WERI-Rb-1 (cell line): ENCODE measurements around the gene C1orf21.

Experiments
- DNase-seq: peaks from one replicate; pipeline ENCODE4 v3.0.0-alpha.2; 2020
- H3K27ac ChIP-seq: fragments of 250-450 bp; sonication (Bioruptor Pico); 2 replicates; pipeline ENCODE4 v1.5.1; 2020; ENCODE audit warnings: mild to moderate bottlenecking, moderate library complexity
- H3K27me3 ChIP-seq: fragments of 250-450 bp; sonication (Bioruptor Pico); 2 replicates; pipeline ENCODE4 v1.5.1; 2021; ENCODE audit warnings: mild to moderate bottlenecking, low read depth, moderate library complexity; ENCODE audit not compliant: insufficient read depth, severe bottlenecking
- H3K36me3 ChIP-seq: fragments of 250-450 bp; sonication (Bioruptor Pico); 2 replicates; pipeline ENCODE4 v1.5.1; 2020; ENCODE audit warnings: mild to moderate bottlenecking, moderate library complexity
- H3K4me3 ChIP-seq: 2 replicates; pipeline ENCODE4 v1.5.1; 2011; ENCODE audit warnings: low read depth, mild to moderate bottlenecking, control low read depth, low read length
- H3K9me3 ChIP-seq: fragments of 250-450 bp; sonication (Bioruptor Pico); 2 replicates; pipeline ENCODE4 v1.5.1; 2021; ENCODE audit warnings: mild to moderate bottlenecking, moderate library complexity; ENCODE audit not compliant: severe bottlenecking
- TF ChIP-seq, protein P1 (sequence below): IDR thresholded peaks from 2 replicates; pipeline ENCODE4 v1.5.1; 2011; ENCODE audit warnings: low read depth, mild to moderate bottlenecking, control low read depth, inconsistent platforms, low read length

C1orf21 gene

DNA sequence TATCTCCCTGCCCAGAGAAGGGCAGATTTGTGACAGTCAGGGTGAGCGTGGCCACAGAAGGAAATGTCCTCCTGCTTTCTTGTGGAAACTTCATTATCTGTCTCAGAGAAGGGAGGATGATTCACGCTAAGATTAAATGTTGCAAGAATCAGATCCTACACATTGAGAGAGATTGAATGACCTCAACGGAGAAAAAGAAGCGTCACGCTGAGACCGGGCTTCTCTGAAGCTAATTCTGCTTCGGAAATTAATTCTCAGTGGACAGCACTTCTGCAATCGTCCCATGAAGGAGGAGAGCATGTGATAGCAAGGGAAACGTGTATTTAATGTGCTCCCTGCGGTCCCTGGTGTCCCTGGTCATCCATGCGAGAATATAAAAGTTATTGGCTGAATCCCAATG lies 19.8 kb upstream of the C1orf21 start:
- Histone ChIP-seq H3K27ac (no peak overlapping the region), H3K9me3 (no peaks in the 10 kb centered on the region), H3K36me3 (no peaks in the 10 kb centered on the region), H3K4me3 (no peak overlapping the region), H3K27me3 (no peaks in the 10 kb centered on the region)
- DNase-seq: no peak
- TF ChIP-seq, protein P1, sequence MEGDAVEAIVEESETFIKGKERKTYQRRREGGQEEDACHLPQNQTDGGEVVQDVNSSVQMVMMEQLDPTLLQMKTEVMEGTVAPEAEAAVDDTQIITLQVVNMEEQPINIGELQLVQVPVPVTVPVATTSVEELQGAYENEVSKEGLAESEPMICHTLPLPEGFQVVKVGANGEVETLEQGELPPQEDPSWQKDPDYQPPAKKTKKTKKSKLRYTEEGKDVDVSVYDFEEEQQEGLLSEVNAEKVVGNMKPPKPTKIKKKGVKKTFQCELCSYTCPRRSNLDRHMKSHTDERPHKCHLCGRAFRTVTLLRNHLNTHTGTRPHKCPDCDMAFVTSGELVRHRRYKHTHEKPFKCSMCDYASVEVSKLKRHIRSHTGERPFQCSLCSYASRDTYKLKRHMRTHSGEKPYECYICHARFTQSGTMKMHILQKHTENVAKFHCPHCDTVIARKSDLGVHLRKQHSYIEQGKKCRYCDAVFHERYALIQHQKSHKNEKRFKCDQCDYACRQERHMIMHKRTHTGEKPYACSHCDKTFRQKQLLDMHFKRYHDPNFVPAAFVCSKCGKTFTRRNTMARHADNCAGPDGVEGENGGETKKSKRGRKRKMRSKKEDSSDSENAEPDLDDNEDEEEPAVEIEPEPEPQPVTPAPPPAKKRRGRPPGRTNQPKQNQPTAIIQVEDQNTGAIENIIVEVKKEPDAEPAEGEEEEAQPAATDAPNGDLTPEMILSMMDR: no peak

GRCh38 chr1:184367427-184368038 lies 19.3 kb upstream of the C1orf21 start:
- no peak for DNase-seq
- no peaks in the 10 kb centered on the region for H3K9me3 ChIP-seq
- TF ChIP-seq, protein P1: no peak
- H3K27ac ChIP-seq: no peak overlapping the region
- H3K36me3 ChIP-seq: no peaks in the 10 kb centered on the region
- H3K4me3 ChIP-seq: no peak overlapping the region
- no peaks in the 10 kb centered on the region for H3K27me3 ChIP-seq

GRCh38 chr1:184368354-184368753 lies 18.5 kb upstream of the C1orf21 start:
- TF ChIP-seq, protein P1: no peak
- Histone ChIP-seq H3K27ac (no peak overlapping the region), H3K27me3 (no peaks in the 10 kb centered on the region), H3K36me3 (no peaks in the 10 kb centered on the region), H3K4me3 (no peak overlapping the region), H3K9me3 (no peaks in the 10 kb centered on the region)
- no peak for DNase-seq

DNA sequence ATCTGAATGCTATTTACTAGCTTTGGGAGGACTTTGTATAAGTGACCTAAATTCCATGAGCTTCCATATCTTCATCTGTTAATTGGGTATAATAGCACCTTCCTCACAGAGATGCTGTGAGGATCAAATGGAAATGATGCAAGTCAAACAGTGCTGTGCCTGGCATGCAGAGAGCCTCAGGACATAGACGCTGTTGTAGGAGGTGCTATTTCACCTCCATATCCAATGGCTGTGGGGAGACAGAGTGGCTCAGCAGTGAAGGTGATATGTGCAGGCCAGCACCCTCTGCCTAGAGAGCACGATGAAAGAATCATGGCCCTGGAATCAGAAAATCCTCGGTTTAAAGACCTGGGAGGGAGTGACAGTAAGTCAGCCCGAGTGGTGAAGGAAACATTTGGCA lies 16.0 kb upstream of the C1orf21 start:
- TF ChIP-seq, protein P1: no peak
- no peaks in the 10 kb centered on the region for H3K36me3 ChIP-seq
- H3K27me3 ChIP-seq: no peaks in the 10 kb centered on the region
- no peak overlapping the region for H3K27ac ChIP-seq
- H3K4me3 ChIP-seq: no peak overlapping the region
- no peak for DNase-seq
- H3K9me3 ChIP-seq: no peaks in the 10 kb centered on the region

DNA sequence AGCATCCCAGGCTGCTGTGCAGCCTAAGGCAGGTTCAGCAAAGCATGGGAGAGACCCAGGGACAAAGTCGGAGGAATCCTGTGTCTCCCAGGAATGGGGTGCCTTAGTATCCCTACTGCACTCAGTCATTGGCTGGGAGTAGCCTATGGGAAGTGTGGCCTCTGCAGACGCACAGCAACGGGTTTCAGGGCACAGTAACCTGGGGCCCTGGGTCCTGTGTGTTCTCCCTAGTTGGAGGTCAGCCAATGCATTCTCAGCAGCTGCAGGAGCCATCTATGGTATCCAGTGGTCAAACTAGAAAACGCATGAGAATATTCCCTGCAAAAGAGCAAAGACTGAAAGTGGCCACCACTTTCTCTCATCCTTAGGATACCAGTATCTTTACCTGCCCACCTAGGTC lies 13.7 kb upstream of the C1orf21 start:
- Histone ChIP-seq H3K36me3 (no peaks in the 10 kb centered on the region), H3K27ac (no peak overlapping the region), H3K27me3 (no peaks in the 10 kb centered on the region), H3K9me3 (no peaks in the 10 kb centered on the region), H3K4me3 (no peak overlapping the region)
- TF ChIP-seq, protein P1: no peak
- DNase-seq: no peak

DNA sequence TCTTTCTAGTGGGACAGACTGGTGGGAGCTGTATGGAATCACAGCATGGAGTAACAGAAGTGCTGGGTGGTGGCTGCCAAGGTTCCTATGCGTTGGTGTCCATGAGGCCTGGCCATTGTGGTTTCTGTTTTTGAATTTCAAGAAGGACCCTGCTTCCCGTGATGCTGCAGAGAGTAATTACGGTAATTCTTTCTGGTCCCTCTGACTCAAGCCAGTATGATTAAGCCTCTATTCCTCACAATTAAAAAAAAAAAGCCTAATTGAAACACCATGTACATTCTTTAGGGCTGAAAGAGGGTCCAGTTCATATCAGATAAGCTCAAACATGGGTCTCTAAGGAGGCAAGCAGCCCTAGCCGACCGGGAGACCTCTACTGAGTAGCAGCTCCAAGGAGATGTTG lies 10.5 kb upstream of the C1orf21 start:
- no peaks in the 10 kb centered on the region for H3K36me3 ChIP-seq
- no peak for DNase-seq
- TF ChIP-seq, protein P1: no peak
- H3K27ac ChIP-seq: no peak overlapping the region
- no peaks in the 10 kb centered on the region for H3K27me3 ChIP-seq
- H3K9me3 ChIP-seq: no peaks in the 10 kb centered on the region
- no peak overlapping the region for H3K4me3 ChIP-seq
